Thoracic aorta (tissue), 2 donors: Measurements from ENCODE around the gene HMBS. TPM values are rescaled to one million over a fixed set of nuclear protein-coding genes. Genes with fewer than 3 reads are reported as not detected.
"Not testable (repeated sequence)": the region's sequence is repeated elsewhere in the genome, so short reads cannot be mapped to it uniquely, and the experiment has no call there.

Source experiments
- ATAC-seq: fragments of 150-250 bp; one replicate; pipeline ENCODE4 v1.8.0; 2017; ENCODE audit warnings: low read depth; ENCODE audit not compliant: insufficient number of reproducible peaks, low FRiP score
- DNase-seq: peaks from one replicate; pipeline ENCODE4 v3.0.0-alpha.2; 2020; ENCODE audit warnings: low spot score
- H3K27ac ChIP-seq, 2 donors: fragments of 200-600 bp; sonication (generic); 1 replicate in 1 of 2; 2 replicates in 1 of 2; pipeline ENCODE4 v1.5.1; 2016; ENCODE audit warnings: mild to moderate bottlenecking in 2 of 2, moderate library complexity in 2 of 2
- H3K27me3 ChIP-seq: fragments of 200-600 bp; sonication (generic); replicated peaks from 2 replicates; pipeline ENCODE4 v1.6.0; 2016; ENCODE audit warnings: mild to moderate bottlenecking; ENCODE audit not compliant: insufficient read depth
- H3K36me3 ChIP-seq: fragments of 200-600 bp; sonication (generic); one replicate; pipeline ENCODE4 v1.5.1; 2016
- H3K4me1 ChIP-seq, 2 donors: fragments of 200-600 bp; sonication (generic); 1 replicate in 1 of 2; 2 replicates in 1 of 2; pipeline versions ENCODE4 v1.5.1 to v1.6.0; 2016; ENCODE audit warnings: low read depth in 2 of 2, mild to moderate bottlenecking in 1 of 2; ENCODE audit not compliant: control insufficient read depth in 1 of 2
- H3K4me3 ChIP-seq: fragments of 200-600 bp; sonication (generic); 2 replicates; pipeline ENCODE4 v1.5.1; 2016; ENCODE audit warnings: mild to moderate bottlenecking
- H3K9me3 ChIP-seq: fragments of 200-600 bp; sonication (generic); 2 replicates; pipeline ENCODE4 v1.5.1; 2016
- total RNA-seq, 2 donors: library from RNA; depleted of rRNA; stranded (reverse); fragments of >200 nt; gene quantifications; one replicate each; pipeline versions ENCODE4 v1.1.0 to v1.2.3, GENCODE V29; 2016
- TF ChIP-seq, protein P1 (sequence below): fragments of 200-600 bp; sonication (generic); IDR thresholded peaks from one replicate; pipeline ENCODE4 v1.5.1; 2019; ENCODE audit warnings: antibody characterized with exemption

Gene HMBS
- total RNA-seq, 2 donors from 2014 or later: 5.7 to 27.2 TPM

DNA sequence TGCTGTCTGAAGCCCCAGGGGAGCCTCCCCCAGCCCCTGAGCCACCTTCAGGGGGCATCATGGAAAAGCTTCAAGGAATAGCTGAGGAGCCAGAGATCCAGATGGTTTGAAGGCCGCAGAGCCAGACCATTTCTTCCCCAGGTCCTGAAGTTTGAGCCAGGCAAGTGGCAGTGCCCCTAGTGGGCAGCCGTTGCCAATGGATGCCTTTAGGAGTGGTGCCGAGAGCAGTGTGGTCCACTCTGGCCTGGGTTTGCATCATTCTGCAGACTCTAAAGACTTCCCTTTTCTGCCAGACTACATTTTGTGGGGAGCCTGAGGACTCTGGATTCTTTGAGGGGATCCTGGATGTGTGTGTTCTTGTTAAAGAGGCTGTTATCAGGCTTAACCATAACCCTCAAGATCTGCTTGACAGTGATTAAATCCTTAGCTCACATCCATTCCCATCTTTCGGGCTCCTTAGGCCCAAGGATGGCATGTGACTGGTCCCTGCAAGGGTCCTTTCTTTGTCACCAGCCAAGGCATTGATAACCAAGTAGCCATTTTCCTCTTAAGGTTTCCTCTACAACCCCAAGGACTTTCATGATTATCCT is 49.8 kb downstream of the HMBS start:
- ATAC-seq (no peak), DNase-seq (no peak)
- TF ChIP-seq, protein P1, sequence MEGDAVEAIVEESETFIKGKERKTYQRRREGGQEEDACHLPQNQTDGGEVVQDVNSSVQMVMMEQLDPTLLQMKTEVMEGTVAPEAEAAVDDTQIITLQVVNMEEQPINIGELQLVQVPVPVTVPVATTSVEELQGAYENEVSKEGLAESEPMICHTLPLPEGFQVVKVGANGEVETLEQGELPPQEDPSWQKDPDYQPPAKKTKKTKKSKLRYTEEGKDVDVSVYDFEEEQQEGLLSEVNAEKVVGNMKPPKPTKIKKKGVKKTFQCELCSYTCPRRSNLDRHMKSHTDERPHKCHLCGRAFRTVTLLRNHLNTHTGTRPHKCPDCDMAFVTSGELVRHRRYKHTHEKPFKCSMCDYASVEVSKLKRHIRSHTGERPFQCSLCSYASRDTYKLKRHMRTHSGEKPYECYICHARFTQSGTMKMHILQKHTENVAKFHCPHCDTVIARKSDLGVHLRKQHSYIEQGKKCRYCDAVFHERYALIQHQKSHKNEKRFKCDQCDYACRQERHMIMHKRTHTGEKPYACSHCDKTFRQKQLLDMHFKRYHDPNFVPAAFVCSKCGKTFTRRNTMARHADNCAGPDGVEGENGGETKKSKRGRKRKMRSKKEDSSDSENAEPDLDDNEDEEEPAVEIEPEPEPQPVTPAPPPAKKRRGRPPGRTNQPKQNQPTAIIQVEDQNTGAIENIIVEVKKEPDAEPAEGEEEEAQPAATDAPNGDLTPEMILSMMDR: peak; percentile 33
- no peaks in the 10 kb centered on the region for H3K9me3 ChIP-seq
- no peak overlapping the region for H3K4me3 ChIP-seq
- no peaks in the 10 kb centered on the region for H3K4me1 ChIP-seq
- H3K36me3 ChIP-seq: peaks cover 40% of the 10 kb centered on the region
- no peak overlapping the region for H3K27ac ChIP-seq
- H3K27me3 ChIP-seq: no peaks in the 10 kb centered on the region

DNA sequence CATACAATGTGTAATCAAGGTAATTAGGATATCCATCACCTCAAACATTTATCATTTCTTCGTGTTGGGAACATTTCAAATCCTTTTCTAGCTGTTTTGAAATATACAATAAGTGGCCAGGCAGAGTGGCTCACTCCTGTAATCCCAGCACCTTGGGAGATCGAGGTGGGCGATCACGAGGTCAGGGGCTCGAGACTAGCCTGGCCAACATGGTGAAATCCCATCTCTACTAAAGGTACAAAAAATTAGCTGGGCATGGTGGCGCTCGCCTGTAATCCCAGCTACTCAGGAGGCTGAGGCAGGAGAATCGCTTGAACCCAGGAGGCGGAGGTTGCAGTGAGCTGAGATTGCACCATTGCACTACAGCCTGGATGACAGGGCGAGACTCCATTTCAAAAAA is 54.6 kb downstream of the HMBS start:
- not testable (repeated sequence) for H3K36me3 ChIP-seq, H3K27ac ChIP-seq, ATAC-seq, H3K27me3 ChIP-seq, DNase-seq, H3K9me3 ChIP-seq, H3K4me3 ChIP-seq, H3K4me1 ChIP-seq

Other genes with a start within 250 kb of the HMBS start
- gene CXCR5, start 201.0 kb upstream of the HMBS start, total RNA-seq: not detected
- gene BCL9L, start 159.0 kb upstream of the HMBS start, total RNA-seq: 10 to 100 TPM; 28.6 to 68.8 TPM
- gene UPK2, start 128.6 kb upstream of the HMBS start, total RNA-seq: not detected
- not detected for gene FOXR1, start 113.1 kb upstream of the HMBS start, total RNA-seq
- gene CENATAC, start 86.7 kb upstream of the HMBS start, total RNA-seq: 100 to 1,000 TPM in 1 of 2 donors, 10 to 100 TPM in 1; 63.5 to 128 TPM
- 100 to 1,000 TPM; 672 to 840 TPM for gene RPS25, start 66.5 kb upstream of the HMBS start, total RNA-seq
- gene TRAPPC4, start 66.1 kb upstream of the HMBS start, total RNA-seq: 10 to 100 TPM; 58.2 to 63.0 TPM
- 10 to 100 TPM; 12.5 to 15.0 TPM for gene SLC37A4, start 54.0 kb upstream of the HMBS start, total RNA-seq
- 100 to 1,000 TPM in 1 of 2 donors, 10 to 100 TPM in 1; 94.1 to 140 TPM for gene HYOU1, start 27.7 kb upstream of the HMBS start, total RNA-seq
- 10 to 100 TPM; 32.0 to 35.3 TPM for gene VPS11, start 17.1 kb upstream of the HMBS start, total RNA-seq
- gene DPAGT1, start 17.0 kb downstream of the HMBS start, total RNA-seq: 10 to 100 TPM; 21.4 to 44.3 TPM
- gene C2CD2L, start 22.5 kb downstream of the HMBS start, total RNA-seq: 10 to 100 TPM; 10.0 to 13.4 TPM
- gene HINFP, start 36.7 kb downstream of the HMBS start, total RNA-seq: 10 to 100 TPM; 13.4 to 34.7 TPM
- gene ABCG4, start 64.2 kb downstream of the HMBS start, total RNA-seq: 1 to 10 TPM in 1 of 2 donors, not detected in 1; 1.6 TPM
- 10 to 100 TPM; 18.9 to 20.2 TPM for gene NLRX1, start 83.8 kb downstream of the HMBS start, total RNA-seq
- gene NHERF4, start 100.6 kb downstream of the HMBS start, total RNA-seq: under 1 TPM in 1 of 2 donors, not detected in 1; 0.41 TPM
- 10 to 100 TPM; 21.0 to 23.2 TPM for gene CBL, start 121.5 kb downstream of the HMBS start, total RNA-seq
- 1,000 to 10,000 TPM; 3,387 to 6,698 TPM for gene MCAM, start 232.2 kb downstream of the HMBS start, total RNA-seq
- 10 to 100 TPM; 11.0 to 12.1 TPM for gene RNF26, start 249.6 kb downstream of the HMBS start, total RNA-seq